ENCODE data around the gene TKTL1.
A peak's percentile ranks its signal among the peaks of the same experiment; 100 is the strongest.

TKTL1 gene

GRCh38 chrX:154355776-154356140 is 60.2 kb downstream of the TKTL1 start:
- H3K36me3 Mint-ChIP-seq (ENCODE audit: low read depth): peaks cover 35% of the 10 kb centered on the region
- no peak overlapping the region for H3K4me3 Mint-ChIP-seq
- no peak overlapping the region for H3K27ac Mint-ChIP-seq
- peaks cover 5% of the 10 kb centered on the region for H3K4me1 Mint-ChIP-seq (ENCODE audit: low read depth)
- DNase-seq (ENCODE audit: low spot score): no peak
- H3K27me3 Mint-ChIP-seq (ENCODE audit: low read depth): no peaks in the 10 kb centered on the region
- no peaks in the 10 kb centered on the region for H3K9me3 Mint-ChIP-seq

- H3K4me1 Mint-ChIP-seq (ENCODE audit: low read depth): peaks cover 5% of the 10 kb centered on the region
- H3K9me3 Mint-ChIP-seq: no peaks in the 10 kb centered on the region
These were observed 61.0 kb downstream of the TKTL1 start for GRCh38 chrX:154356596-154356995.

DNA sequence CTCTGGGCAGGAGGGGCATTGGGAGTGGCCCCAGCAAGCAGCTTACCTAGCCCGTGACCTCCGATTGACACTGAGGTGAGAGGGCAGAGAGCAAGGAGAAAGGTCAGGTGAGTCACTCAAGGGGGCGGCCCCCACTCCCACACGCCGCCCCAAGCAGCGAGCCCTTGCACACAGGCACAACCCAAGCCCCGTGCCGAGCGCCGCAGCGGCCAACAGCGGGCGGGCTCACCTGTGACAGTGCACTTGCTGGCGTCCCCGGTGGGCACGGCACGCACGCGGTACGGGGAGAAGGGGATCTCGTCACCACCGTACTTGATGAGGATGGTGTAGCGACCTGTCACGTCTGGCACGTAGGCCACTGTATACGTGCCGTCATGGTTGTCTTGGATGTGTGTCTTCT is 61.6 kb downstream of the TKTL1 start:
- Mint-ChIP-seq H3K27me3 (ENCODE audit: low read depth) (no peaks in the 10 kb centered on the region), H3K4me3 (no peak overlapping the region), H3K9me3 (no peaks in the 10 kb centered on the region), H3K36me3 (ENCODE audit: low read depth) (peaks cover 39% of the 10 kb centered on the region), H3K4me1 (ENCODE audit: low read depth) (peaks cover 2% of the 10 kb centered on the region), H3K27ac (no peak overlapping the region)
- DNase-seq (ENCODE audit: low spot score): no peak

More at GRCh38 chrX:154356596-154356995, 61.0 kb downstream of the TKTL1 start:
- Mint-ChIP-seq H3K4me3 (no peak overlapping the region), H3K27me3 (ENCODE audit: low read depth) (no peaks in the 10 kb centered on the region), H3K36me3 (ENCODE audit: low read depth) (peaks cover 38% of the 10 kb centered on the region), H3K27ac (no peak overlapping the region)
- DNase-seq (ENCODE audit: low spot score): no peak

- H3K4me3 Mint-ChIP-seq: no peak overlapping the region
- H3K27ac Mint-ChIP-seq: no peak overlapping the region
- peaks cover 40% of the 10 kb centered on the region for H3K36me3 Mint-ChIP-seq (ENCODE audit: low read depth)
- DNase-seq (ENCODE audit: low spot score): no peak
- H3K27me3 Mint-ChIP-seq (ENCODE audit: low read depth): no peaks in the 10 kb centered on the region
- H3K4me1 Mint-ChIP-seq (ENCODE audit: low read depth): peaks cover 5% of the 10 kb centered on the region
- H3K9me3 Mint-ChIP-seq: no peaks in the 10 kb centered on the region
These were observed 62.4 kb downstream of the TKTL1 start for GRCh38 chrX:154358011-154358410.

- Mint-ChIP-seq H3K36me3 (ENCODE audit: low read depth) (peaks cover 35% of the 10 kb centered on the region), H3K27ac (peak overlapping the region; percentile 31), H3K4me3 (no peak overlapping the region), H3K9me3 (no peaks in the 10 kb centered on the region), H3K4me1 (ENCODE audit: low read depth) (peaks cover 5% of the 10 kb centered on the region), H3K27me3 (ENCODE audit: low read depth) (no peaks in the 10 kb centered on the region)
- no peak for DNase-seq (ENCODE audit: low spot score)
These were observed 63.2 kb downstream of the TKTL1 start for GRCh38 chrX:154358829-154359228.

DNA sequence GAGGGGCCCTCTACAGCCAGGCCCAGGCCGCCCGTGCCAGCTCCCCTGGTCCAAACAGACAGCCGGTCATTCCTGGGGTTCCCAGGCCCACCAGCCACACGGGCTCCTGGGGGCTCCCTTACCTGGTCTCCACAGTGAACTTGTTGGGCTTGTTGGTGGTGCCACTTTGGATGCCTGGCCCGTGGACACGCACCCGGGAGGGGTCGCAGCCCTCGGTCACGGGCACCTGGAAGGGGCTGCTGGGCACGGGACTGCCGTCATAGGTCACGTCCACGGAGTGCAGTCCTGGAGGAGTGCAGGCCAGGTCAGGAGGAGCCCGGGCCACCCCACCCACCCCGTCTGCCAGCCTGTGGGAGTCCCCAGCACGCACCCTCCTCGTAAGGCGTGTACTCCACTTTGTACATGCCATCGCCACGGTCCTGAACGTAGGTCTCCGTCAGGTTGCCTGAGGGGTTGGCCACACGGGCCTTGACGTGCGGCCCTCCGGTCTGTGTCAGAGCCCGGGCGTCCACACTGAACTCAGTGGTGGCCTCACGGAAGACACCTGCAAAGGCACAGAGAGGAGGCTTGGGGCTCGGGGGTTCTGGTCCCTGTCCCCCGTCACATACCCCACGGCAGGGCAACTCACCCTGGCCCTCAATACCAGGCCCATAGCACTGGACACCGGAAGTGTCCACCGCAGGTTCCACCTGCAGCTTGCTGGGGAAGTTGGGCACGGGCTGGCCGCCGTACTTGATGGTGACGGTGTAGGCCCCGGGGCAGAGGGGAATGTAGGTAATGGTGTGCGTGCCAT is 64.0 kb downstream of the TKTL1 start:
- Mint-ChIP-seq H3K27me3 (ENCODE audit: low read depth) (no peaks in the 10 kb centered on the region), H3K9me3 (no peaks in the 10 kb centered on the region), H3K36me3 (ENCODE audit: low read depth) (peaks cover 36% of the 10 kb centered on the region), H3K27ac (no peak overlapping the region), H3K4me1 (ENCODE audit: low read depth) (peaks cover 5% of the 10 kb centered on the region), H3K4me3 (no peak overlapping the region)
- DNase-seq (ENCODE audit: low spot score): no peak

DNA sequence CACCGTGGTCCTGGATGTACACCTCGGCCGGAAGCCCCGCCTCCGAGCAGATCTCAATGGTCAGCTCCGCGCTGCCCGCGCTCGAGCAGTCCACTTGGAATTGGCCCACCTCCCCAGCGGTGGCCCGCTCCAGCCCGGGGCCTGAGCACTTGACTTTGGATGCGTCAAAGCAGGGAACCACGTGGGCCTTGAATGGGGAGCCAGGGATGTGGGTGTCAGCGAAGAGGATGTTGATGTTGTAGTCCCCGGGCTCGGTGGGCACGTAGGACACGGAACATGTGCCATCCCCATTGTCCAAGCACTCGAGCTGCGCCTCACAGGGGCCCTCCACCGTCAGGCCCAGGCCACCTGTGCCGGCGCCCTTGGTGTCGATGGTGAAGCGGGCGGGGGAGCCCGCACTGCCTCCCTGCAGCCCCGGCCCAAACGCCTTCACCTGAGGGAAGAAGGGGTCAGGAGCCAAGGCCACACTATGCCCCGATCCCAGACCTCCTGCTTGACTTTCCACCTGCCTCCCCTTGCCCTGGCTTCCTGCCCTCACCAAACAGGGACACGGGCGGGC is 64.6 kb downstream of the TKTL1 start:
- peaks cover 8% of the 10 kb centered on the region for H3K4me1 Mint-ChIP-seq (ENCODE audit: low read depth)
- H3K9me3 Mint-ChIP-seq: no peaks in the 10 kb centered on the region
- no peaks in the 10 kb centered on the region for H3K27me3 Mint-ChIP-seq (ENCODE audit: low read depth)
- no peak for DNase-seq (ENCODE audit: low spot score)
- H3K36me3 Mint-ChIP-seq (ENCODE audit: low read depth): peaks cover 42% of the 10 kb centered on the region
- no peak overlapping the region for H3K4me3 Mint-ChIP-seq
- H3K27ac Mint-ChIP-seq: no peak overlapping the region

DNA sequence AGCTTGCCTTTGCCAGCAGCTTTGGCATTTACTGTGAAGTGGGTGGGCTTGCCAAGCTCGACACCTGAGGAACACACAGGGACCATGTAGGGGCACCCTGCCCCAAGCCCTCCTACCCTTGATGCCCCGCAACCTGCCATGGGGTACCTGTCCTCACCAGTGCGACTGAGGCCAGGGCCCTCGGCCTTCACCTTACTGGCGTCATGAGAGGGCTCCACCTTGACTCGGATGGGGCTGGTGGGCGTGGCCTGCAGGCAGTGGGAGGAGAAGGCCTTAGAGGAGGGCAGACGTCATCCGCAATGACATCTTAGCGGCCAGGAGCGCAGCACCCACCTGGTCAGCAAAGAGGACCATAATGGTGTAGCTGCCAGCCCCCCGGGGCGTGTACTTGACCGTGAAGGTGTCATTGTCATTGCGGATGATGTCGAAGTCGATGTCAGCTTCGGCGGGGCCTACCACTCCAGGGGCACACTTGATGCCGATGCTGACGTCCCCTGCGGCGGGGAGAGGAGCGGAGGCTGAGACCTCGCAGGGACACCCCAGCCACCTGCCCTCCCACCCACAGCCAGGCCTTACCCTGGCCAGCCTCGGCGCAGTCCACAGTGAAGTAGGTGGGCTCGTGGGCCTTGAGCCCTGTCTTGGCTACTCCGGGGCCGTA is 66.6 kb downstream of the TKTL1 start:
- H3K27me3 Mint-ChIP-seq (ENCODE audit: low read depth): no peaks in the 10 kb centered on the region
- H3K27ac Mint-ChIP-seq: no peak overlapping the region
- no peak for DNase-seq (ENCODE audit: low spot score)
- H3K36me3 Mint-ChIP-seq (ENCODE audit: low read depth): peaks cover 47% of the 10 kb centered on the region
- peaks cover 8% of the 10 kb centered on the region for H3K4me1 Mint-ChIP-seq (ENCODE audit: low read depth)
- H3K9me3 Mint-ChIP-seq: no peaks in the 10 kb centered on the region
- H3K4me3 Mint-ChIP-seq: no peak overlapping the region

- Mint-ChIP-seq H3K4me1 (ENCODE audit: low read depth) (peaks cover 11% of the 10 kb centered on the region), H3K27me3 (ENCODE audit: low read depth) (no peaks in the 10 kb centered on the region), H3K36me3 (ENCODE audit: low read depth) (peaks cover 45% of the 10 kb centered on the region), H3K27ac (peak overlapping the region; percentile 67), H3K4me3 (no peak overlapping the region), H3K9me3 (no peaks in the 10 kb centered on the region)
- DNase-seq (ENCODE audit: low spot score): no peak
These were observed 68.3 kb downstream of the TKTL1 start for GRCh38 chrX:154363706-154364439.

- peaks cover 52% of the 10 kb centered on the region for H3K36me3 Mint-ChIP-seq (ENCODE audit: low read depth)
These were observed 69.5 kb downstream of the TKTL1 start for GRCh38 chrX:154365052-154365600.

GRCh38 chrX:154365997-154366665 is 70.5 kb downstream of the TKTL1 start:
- Mint-ChIP-seq H3K27me3 (ENCODE audit: low read depth) (no peaks in the 10 kb centered on the region), H3K4me1 (ENCODE audit: low read depth) (peaks cover 11% of the 10 kb centered on the region), H3K4me3 (no peak overlapping the region), H3K9me3 (no peaks in the 10 kb centered on the region), H3K36me3 (ENCODE audit: low read depth) (peaks cover 50% of the 10 kb centered on the region), H3K27ac (no peak overlapping the region)
- no peak for DNase-seq (ENCODE audit: low spot score)

More at GRCh38 chrX:154365052-154365600, 69.5 kb downstream of the TKTL1 start:
- no peaks in the 10 kb centered on the region for H3K9me3 Mint-ChIP-seq
- no peak overlapping the region for H3K27ac Mint-ChIP-seq
- no peak overlapping the region for H3K4me3 Mint-ChIP-seq
- DNase-seq (ENCODE audit: low spot score): no peak
- H3K27me3 Mint-ChIP-seq (ENCODE audit: low read depth): no peaks in the 10 kb centered on the region
- H3K4me1 Mint-ChIP-seq (ENCODE audit: low read depth): peaks cover 11% of the 10 kb centered on the region

DNA sequence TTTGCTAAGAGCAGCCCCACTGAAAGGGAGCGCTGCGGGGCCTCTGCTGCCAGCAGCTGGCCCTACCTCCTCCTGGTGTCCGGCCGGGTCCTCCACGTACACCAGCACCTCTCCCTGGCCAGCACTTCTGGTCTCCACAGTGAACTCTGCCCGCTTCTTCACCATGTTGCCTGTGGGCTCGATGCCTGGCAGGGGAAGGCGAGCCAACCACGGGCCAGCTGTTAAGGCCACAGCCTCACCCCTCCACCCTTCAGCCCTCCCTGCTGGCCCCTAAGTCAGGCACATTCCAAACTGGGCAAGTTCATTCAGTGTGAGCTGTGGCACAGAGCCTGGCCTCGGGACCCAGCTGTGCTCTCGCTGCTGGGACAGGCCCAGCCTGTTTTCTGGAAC is 71.1 kb downstream of the TKTL1 start:
- H3K4me1 Mint-ChIP-seq (ENCODE audit: low read depth): peaks cover 11% of the 10 kb centered on the region
- no peak for DNase-seq (ENCODE audit: low spot score)
- H3K36me3 Mint-ChIP-seq (ENCODE audit: low read depth): peaks cover 46% of the 10 kb centered on the region
- no peak overlapping the region for H3K4me3 Mint-ChIP-seq
- no peaks in the 10 kb centered on the region for H3K9me3 Mint-ChIP-seq
- no peaks in the 10 kb centered on the region for H3K27me3 Mint-ChIP-seq (ENCODE audit: low read depth)
- no peak overlapping the region for H3K27ac Mint-ChIP-seq
